Omental fat pad (tissue), 4 donors: ENCODE measurements around the gene IFNE. TPM values are rescaled to one million over a fixed set of nuclear protein-coding genes. Genes with fewer than 3 reads are reported as not detected.

Experiments used
- ATAC-seq: fragments of 150-250 bp; one replicate; pipeline ENCODE4 v1.9.1; 2016; ENCODE audit warnings: mild to moderate bottlenecking, moderate library complexity; ENCODE audit not compliant: low FRiP score
- DNase-seq: peaks from one replicate; pipeline ENCODE4 v3.0.0-alpha.2; 2019; ENCODE audit warnings: low spot score
- total RNA-seq, 4 donors: library from RNA; depleted of rRNA; stranded (reverse); fragments of >200 nt; gene quantifications; one replicate each; pipeline ENCODE4 v1.1.0, GENCODE V29; 2016
- TF ChIP-seq, protein P1 (sequence below), 3 donors: fragments of 450-650 bp; IDR thresholded peaks; one replicate each; pipeline ENCODE4 v1.5.1; 2016 to 2017; ENCODE audit warnings: antibody characterized with exemption in 3 of 3, mild to moderate bottlenecking in 3 of 3, moderate library complexity in 2 of 3

IFNE gene
- total RNA-seq, 4 donors from 2014 or later = 1.7 to 1.8 TPM; not detected in 2

DNA sequence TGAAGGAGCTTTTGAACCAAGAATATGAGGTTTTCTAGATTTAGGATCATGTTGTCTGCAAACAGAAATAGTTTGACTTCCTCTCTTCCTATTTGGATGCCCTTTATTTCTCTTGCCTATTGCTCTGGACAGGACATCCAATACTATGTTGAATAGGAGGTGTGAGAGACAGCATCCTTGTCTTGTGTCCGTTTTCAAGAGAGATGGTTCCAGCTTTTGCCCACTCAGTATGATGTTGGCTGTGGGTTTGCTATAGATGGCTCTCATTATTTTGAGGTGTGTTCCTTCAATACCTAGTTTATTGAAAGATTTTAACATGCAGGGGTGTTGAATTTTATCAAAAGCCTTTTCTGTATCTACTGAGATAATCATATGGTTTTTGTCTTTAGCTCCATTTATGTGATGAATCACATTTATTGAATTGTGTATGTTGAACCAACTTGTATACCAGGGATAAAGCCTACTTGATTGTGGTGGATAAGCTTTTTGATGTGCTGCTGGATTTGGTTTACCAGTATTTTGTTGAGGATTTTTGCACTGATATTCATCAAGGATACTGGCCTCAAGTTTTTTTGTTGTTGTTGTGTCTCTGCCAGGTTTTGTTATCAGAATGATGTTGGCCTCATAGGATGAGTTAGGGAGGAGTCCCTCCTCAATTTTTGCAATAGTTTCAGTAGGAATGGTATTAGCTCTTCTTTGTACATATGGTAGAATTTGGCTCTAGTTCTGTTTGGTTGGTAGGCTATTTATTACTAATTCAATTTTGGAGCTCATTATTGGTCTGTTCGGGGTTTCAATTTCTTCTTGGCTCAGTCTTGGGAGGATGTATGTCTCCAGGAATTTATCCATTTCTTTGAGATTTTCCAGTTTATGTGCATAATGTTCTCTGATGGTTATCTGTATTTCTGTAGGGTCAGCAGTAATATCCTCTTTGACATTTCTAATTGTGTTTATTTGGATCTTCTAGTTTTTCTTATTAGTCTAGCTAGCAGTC is 41.2 kb upstream of the IFNE start:
- ATAC-seq (no peak), DNase-seq (no peak)
- TF ChIP-seq, protein P1, sequence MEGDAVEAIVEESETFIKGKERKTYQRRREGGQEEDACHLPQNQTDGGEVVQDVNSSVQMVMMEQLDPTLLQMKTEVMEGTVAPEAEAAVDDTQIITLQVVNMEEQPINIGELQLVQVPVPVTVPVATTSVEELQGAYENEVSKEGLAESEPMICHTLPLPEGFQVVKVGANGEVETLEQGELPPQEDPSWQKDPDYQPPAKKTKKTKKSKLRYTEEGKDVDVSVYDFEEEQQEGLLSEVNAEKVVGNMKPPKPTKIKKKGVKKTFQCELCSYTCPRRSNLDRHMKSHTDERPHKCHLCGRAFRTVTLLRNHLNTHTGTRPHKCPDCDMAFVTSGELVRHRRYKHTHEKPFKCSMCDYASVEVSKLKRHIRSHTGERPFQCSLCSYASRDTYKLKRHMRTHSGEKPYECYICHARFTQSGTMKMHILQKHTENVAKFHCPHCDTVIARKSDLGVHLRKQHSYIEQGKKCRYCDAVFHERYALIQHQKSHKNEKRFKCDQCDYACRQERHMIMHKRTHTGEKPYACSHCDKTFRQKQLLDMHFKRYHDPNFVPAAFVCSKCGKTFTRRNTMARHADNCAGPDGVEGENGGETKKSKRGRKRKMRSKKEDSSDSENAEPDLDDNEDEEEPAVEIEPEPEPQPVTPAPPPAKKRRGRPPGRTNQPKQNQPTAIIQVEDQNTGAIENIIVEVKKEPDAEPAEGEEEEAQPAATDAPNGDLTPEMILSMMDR (IDR thresholded peaks at IDR 0.05) = no peak

DNA sequence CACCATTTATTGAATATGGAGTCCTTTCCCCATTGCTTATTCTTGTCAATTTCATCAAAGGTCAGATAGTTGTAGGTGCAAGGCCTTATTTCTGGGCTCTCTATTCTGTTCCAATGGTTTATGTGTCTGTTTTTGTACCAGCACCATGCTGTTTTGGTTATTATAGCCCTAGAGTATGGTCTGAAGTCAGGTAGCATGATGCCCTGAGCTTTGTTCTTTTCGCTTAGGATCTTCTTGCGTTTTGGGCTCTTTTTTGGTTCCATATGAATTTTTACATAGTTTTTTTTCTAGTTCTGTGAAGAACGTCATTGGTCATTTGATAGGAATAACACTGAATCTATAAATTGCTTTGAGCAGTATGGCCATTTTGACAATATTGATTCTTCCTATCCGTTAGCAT is 40.2 kb upstream of the IFNE start:
- TF ChIP-seq, protein P1 (IDR thresholded peaks at IDR 0.05) = no peak
- DNase-seq (no peak), ATAC-seq (no peak)

DNA sequence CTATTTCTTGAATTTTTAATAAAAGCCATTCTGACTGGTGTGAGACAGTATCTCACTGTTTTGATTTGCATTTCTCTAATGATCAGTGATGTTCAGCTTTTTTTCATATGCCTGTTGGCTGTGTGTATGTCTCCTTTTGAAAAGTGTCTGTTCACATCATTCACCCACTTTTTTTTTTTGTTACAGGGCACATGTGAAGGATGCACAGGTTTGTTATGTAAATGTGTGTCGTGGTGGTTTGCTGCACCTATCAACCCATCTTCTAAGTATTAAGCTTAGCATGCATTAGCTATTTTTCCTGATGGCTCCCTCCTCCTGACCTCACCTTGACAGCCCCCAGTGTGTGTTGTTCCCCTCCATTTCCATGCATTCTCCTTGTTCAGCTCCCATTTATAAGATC is 39.3 kb upstream of the IFNE start:
- ATAC-seq (no peak), DNase-seq (no peak)
- TF ChIP-seq, protein P1 (IDR thresholded peaks at IDR 0.05) = no peak

DNA sequence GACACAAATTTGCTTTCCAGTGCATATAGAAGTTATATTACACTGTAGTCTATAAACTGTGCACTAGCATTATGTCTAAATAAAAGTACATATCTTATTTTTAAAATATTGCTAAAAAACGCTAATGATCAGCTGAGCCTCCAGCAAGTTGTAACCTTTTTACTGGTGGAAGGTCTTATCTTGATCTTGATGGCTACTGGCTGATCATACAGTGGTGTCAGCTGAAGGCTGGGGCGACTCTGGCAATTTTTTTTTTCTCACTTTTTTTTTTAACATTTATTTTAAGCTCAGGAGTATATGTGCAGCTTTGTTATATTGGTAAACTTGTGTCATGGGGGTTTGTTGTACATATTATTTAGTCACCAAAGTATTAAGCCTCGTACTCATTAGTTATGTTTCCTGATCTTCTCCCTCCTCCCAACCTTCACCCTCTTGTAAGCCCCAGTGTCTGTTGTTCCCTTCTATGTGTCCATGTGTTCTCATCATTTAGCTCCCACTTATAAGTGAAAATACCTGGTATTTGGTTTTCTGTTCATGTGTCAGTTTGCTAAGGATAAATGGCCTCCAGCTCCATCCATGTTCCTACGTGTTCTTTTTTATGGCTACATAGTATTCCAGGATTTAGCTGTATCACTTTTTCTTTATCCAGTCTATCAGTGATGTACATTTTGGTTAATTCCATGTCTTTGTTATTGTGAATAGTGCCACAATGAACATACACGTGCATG is 38.6 kb upstream of the IFNE start:
- no peak for ATAC-seq
- DNase-seq = no peak
- TF ChIP-seq, protein P1 (IDR thresholded peaks at IDR 0.05) = no peak

DNA sequence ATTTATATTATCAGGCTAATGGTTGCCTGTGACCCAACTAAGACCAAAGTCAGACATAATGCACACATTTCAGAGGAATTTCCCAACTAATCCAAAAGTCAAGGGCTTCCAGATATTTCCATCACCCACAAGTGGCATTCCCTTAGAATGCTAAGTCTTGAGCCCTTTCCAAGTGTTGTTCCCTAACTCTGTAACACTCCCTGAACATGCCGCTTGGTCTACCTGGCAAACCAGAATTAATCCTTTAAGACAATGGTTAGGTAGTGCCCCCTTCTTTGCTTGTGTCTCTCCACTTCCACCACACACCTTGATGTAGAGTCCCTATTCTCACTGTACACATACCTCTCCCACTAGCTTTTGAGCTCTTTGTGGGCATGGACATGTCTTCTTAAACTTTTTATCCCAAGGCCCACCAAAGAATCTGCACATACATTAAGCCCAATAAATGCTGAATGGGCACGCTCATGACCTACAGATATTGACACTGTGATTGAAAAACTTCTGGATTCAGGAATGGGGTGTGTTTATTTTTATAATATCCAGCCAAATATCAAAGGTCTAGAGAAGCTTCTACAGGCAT is 37.8 kb upstream of the IFNE start:
- DNase-seq = no peak
- TF ChIP-seq, protein P1 (IDR thresholded peaks at IDR 0.05) = no peak
- no peak for ATAC-seq

DNA sequence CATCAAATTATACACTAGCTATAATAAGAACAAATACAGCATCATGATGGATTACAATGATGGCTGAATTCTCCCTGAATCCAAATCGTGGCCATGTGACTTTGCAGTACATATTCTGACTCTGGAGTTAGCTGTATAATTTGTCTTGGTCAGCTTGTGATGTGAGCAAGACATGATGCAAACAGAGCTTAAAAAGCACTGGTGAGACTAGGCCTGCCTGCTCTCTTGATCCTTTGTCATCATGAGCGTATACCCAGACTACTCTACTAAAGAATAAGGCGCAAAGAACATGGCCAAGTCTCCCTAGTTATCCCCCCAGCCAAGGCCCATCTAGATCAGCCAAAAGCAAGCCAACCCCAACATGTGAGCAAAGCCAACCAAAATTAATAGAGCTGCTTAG is 34.7 kb upstream of the IFNE start:
- DNase-seq (no peak), ATAC-seq (no peak)
- TF ChIP-seq, protein P1 (IDR thresholded peaks at IDR 0.05) = no peak
